Erythroblast (primary cell): ENCODE measurements around the gene LRRC56.

ENCODE experiments used
- GATA1 ChIP-seq: IDR thresholded peaks from 2 replicates; pipeline ENCODE4 v1.6.1; 2011; ENCODE audit warnings: low read depth, mild to moderate bottlenecking, control low read depth, low read length, moderate library complexity
- POLR2A ChIP-seq: IDR thresholded peaks from 2 replicates; pipeline ENCODE4 v1.6.1; 2011; ENCODE audit warnings: mild to moderate bottlenecking, low read length

GRCh38 chr11:590997-591396, 53.7 kb downstream of the LRRC56 start:
- TF ChIP-seq POLR2A (no peak), GATA1 (no peak)
